ENCODE data around the gene GCG.

GRCh38 chr2:162198239-162198638 is 46.2 kb upstream of the GCG start:
- TF ChIP-seq EP300 (IDR thresholded peaks at IDR 0.05) (no peak), POLR2AphosphoS5 (IDR thresholded peaks at IDR 0.05) (no peak), POLR2A (IDR thresholded peaks at IDR 0.05) (no peak)

Measured in sigmoid colon (tissue), 4 donors.